ENCODE results near the gene BCL6. TPM values are rescaled to one million over a fixed set of nuclear protein-coding genes. Genes with fewer than 3 reads are reported as not detected.

Gene BCL6
- total and polyA plus RNA-seq, 10 of the 15 experiments (the other 5 are each of a cell fraction or from before 2014, with no cell fraction given) = 0.04 to 0.85 (median 0.15) TPM

GRCh38 chr3:187708696-187709095 is 36.6 kb downstream of the BCL6 start:
- Histone ChIP-seq H3K4me3 (no peak overlapping the region), H4K20me1 (ENCODE audit: control insufficient read depth, insufficient read depth) (no peaks in the 10 kb centered on the region), H3K36me3 (ENCODE audit: control insufficient read depth in 2 of 2, insufficient read depth in 2 of 2, low read length in 1 of 2) (no peaks in the 10 kb centered on the region), H2AFZ (ENCODE audit: control insufficient read depth, low read depth, low read length) (no peak overlapping the region), H3K4me1 (ENCODE audit: control insufficient read depth, insufficient read depth, low read length) (no peaks in the 10 kb centered on the region), H3K9me3 (replicated peaks; ENCODE audit: control insufficient read depth, insufficient read depth, low read length) (no peaks in the 10 kb centered on the region), H3K27ac (ENCODE audit: control insufficient read depth, insufficient read depth) (no peak overlapping the region), H3K4me2 (ENCODE audit: control insufficient read depth, insufficient read depth) (no peak overlapping the region), H3K9ac (ENCODE audit: control insufficient read depth, insufficient read depth, low read length) (no peak overlapping the region), H3K79me2 (ENCODE audit: control insufficient read depth, insufficient read depth, low read length) (no peaks in the 10 kb centered on the region), H3K27me3 (replicated peaks in 1 of 2; ENCODE audit: control insufficient read depth in 2 of 2, insufficient read depth in 2 of 2, low read length in 1 of 2) (0 out of 4 replicates have a peak, but pooled peaks cover 0 to 2% of the 10 kb centered on the region in 2 experiments)
- ATAC-seq (no peak), FAIRE-seq (no peak), DNase-seq (ENCODE audit: low read depth, low spot score) (no peak)
- ChIA-PET RAD21 (ENCODE audit: unreplicated experiment) (no interaction called here), SMC1A (ENCODE audit: uncharacterized antibody, unreplicated experiment) (interaction anchor here (1.0 to 1.2 kb wide), 2 partner anchors 11 to 29 kb away, joined by 3 to 6 read pairs; no protein-coding TSS in a partner anchor), CTCF (interaction anchor here (0.7 to 1.4 kb wide), 4 partner anchors 29 to 1246 kb away, joined by 3 to 4 read pairs (median 3); no protein-coding TSS in a partner anchor), POLR2A (interaction anchor here (0.6 kb wide), 1 partner anchor 935 kb away, joined by 3 read pairs; no protein-coding TSS in a partner anchor)
- in situ Hi-C loops (cut with MboI) (no loop called here), intact Hi-C loops (cut with micrococcal nuclease; ENCODE audit: unreplicated experiment) (no loop called here)
- no TSS peak for BruUV-seq (replicated peaks)
- TF ChIP-seq CEBPB (IDR thresholded peaks at IDR 0.05; ENCODE audit: borderline replicate concordance in 1 of 2, low read depth in 2 of 2, low read length in 2 of 2) (no peak), ZNF592 (IDR thresholded peaks at IDR 0.05) (no peak), NKRF (conservative IDR thresholded peaks at IDR 0.05) (no peak), CHD4 (IDR thresholded peaks at IDR 0.05) (no peak), NRF1 (conservative IDR thresholded peaks at IDR 0.05; ENCODE audit: low read depth, low read length) (no peak), RAD51 (IDR thresholded peaks at IDR 0.05) (no peak), SMAD5 (IDR thresholded peaks at IDR 0.05; ENCODE audit: low read depth) (no peak), ZNF217 (IDR thresholded peaks at IDR 0.05) (no peak), POLR2AphosphoS2 (IDR thresholded peaks at IDR 0.05; ENCODE audit: low read depth, low read length) (no peak), ZBED1 (IDR thresholded peaks at IDR 0.05; ENCODE audit: borderline replicate concordance) (no peak), HDAC6 (IDR thresholded peaks at IDR 0.05; ENCODE audit: unreplicated experiment) (no peak), MLLT1 (IDR thresholded peaks at IDR 0.05) (no peak), SRF (IDR thresholded peaks at IDR 0.05; ENCODE audit: low read depth in 2 of 2, low read length in 2 of 2) (no peak)
